GM21619 (cell line): ENCODE measurements around the gene INO80E.

Experiments used
- ATAC-seq: cut with Tn5 transposase; IDR thresholded peaks from one replicate; pipeline ENCODE4 v1.9.1; 2021; ENCODE audit not compliant: unreplicated experiment

The INO80E gene

GRCh38 chr16:29975134-29975538 is 20.9 kb upstream of the INO80E start:
- no peak for ATAC-seq

- no peak for ATAC-seq
Measured at GRCh38 chr16:29975811-29976511, 20.1 kb upstream of the INO80E start.

GRCh38 chr16:29977063-29977825 is 18.8 kb upstream of the INO80E start:
- no peak for ATAC-seq

- ATAC-seq = no peak
Measured at GRCh38 chr16:29978081-29978480, 18.0 kb upstream of the INO80E start.

- no peak for ATAC-seq
Measured at GRCh38 chr16:29978564-29979270, 17.3 kb upstream of the INO80E start.

- ATAC-seq = no peak
Measured at GRCh38 chr16:29982560-29983419, 13.3 kb upstream of the INO80E start.

GRCh38 chr16:29983420-29984136 is 12.5 kb upstream of the INO80E start:
- no peak for ATAC-seq

- ATAC-seq = no peak
Measured at GRCh38 chr16:29984137-29984763, 11.8 kb upstream of the INO80E start.

GRCh38 chr16:29984764-29985147 is 11.3 kb upstream of the INO80E start:
- no peak for ATAC-seq

GRCh38 chr16:29985271-29985811 is 10.7 kb upstream of the INO80E start:
- ATAC-seq = no peak

- ATAC-seq = no peak
Measured at GRCh38 chr16:29986231-29986630, 9.8 kb upstream of the INO80E start.

GRCh38 chr16:29986931-29987330 is 9.1 kb upstream of the INO80E start:
- no peak for ATAC-seq

GRCh38 chr16:29987371-29988085 is 8.5 kb upstream of the INO80E start:
- ATAC-seq = no peak

GRCh38 chr16:29988346-29989075 is 7.5 kb upstream of the INO80E start:
- no peak for ATAC-seq

- ATAC-seq = no peak
Measured at GRCh38 chr16:29989111-29989858, 6.8 kb upstream of the INO80E start.

GRCh38 chr16:29990034-29990433 is 6.0 kb upstream of the INO80E start:
- no peak for ATAC-seq

GRCh38 chr16:29990883-29991570 is 5.0 kb upstream of the INO80E start:
- ATAC-seq = no peak
